Mesendoderm (in vitro differentiated cells): ENCODE measurements around the gene DUSP10.

Experiments used
- DNase-seq: peaks from one replicate; pipeline ENCODE4 v3.0.0; 2013
- H2AK5ac ChIP-seq: 2 replicates; pipeline ENCODE4 v1.6.1; 2013; ENCODE audit warnings: low read length, inconsistent platforms
- H2BK120ac ChIP-seq: 2 replicates; pipeline ENCODE4 v1.6.1; 2013; ENCODE audit warnings: low read depth, mild to moderate bottlenecking, low read length, moderate library complexity, mixed read lengths
- H2BK15ac ChIP-seq: replicated peaks from 2 replicates; pipeline ENCODE4 v1.6.1; 2013; ENCODE audit warnings: low read depth, mild to moderate bottlenecking, moderate library complexity
- H2BK5ac ChIP-seq: 2 replicates; pipeline ENCODE4 v1.6.1; 2013; ENCODE audit warnings: low read length, inconsistent platforms
- H3K18ac ChIP-seq: 2 replicates; pipeline ENCODE4 v1.6.1; 2013; ENCODE audit warnings: mild to moderate bottlenecking, low read length, mixed read lengths
- H3K23ac ChIP-seq: one replicate; pipeline ENCODE4 v1.6.1; 2013; ENCODE audit warnings: low read length
- H3K27ac ChIP-seq: 2 replicates; pipeline ENCODE4 v1.5.1; 2013; ENCODE audit warnings: low read depth, mild to moderate bottlenecking, inconsistent platforms, low read length, moderate library complexity
- H3K27me3 ChIP-seq: 2 replicates; pipeline ENCODE4 v1.6.1; 2013; ENCODE audit warnings: low read length, control low read depth, mild to moderate bottlenecking, inconsistent platforms; ENCODE audit not compliant: insufficient read depth, poor library complexity
- H3K36me3 ChIP-seq: 2 replicates; pipeline ENCODE4 v1.6.1; 2013; ENCODE audit warnings: low read length, inconsistent platforms; ENCODE audit not compliant: control insufficient read depth, insufficient read depth
- H3K4ac ChIP-seq: one replicate; pipeline ENCODE4 v1.6.1; 2013; ENCODE audit warnings: low read depth, mild to moderate bottlenecking, low read length, moderate library complexity
- H3K4me1 ChIP-seq: 2 replicates; pipeline ENCODE4 v1.6.1; 2013; ENCODE audit warnings: low read depth, low read length, inconsistent platforms; ENCODE audit not compliant: control insufficient read depth
- H3K4me2 ChIP-seq: 2 replicates; pipeline ENCODE4 v1.6.1; 2013; ENCODE audit warnings: low read length
- H3K4me3 ChIP-seq: 2 replicates; pipeline ENCODE4 v1.5.1; 2013; ENCODE audit warnings: mild to moderate bottlenecking, low read length
- H3K56ac ChIP-seq: one replicate; pipeline ENCODE4 v1.6.1; 2013; ENCODE audit warnings: low read length
- H3K79me1 ChIP-seq: 2 replicates; pipeline ENCODE4 v1.6.1; 2013; ENCODE audit warnings: low read length, inconsistent platforms
- H3K79me2 ChIP-seq: 2 replicates; pipeline ENCODE4 v1.6.1; 2013; ENCODE audit warnings: mild to moderate bottlenecking, low read length; ENCODE audit not compliant: control insufficient read depth, insufficient read depth
- H3K9ac ChIP-seq: 2 replicates; pipeline ENCODE4 v1.6.1; 2013; ENCODE audit warnings: low read length, inconsistent platforms
- H4K5ac ChIP-seq: one replicate; pipeline ENCODE4 v1.6.1; 2013; ENCODE audit warnings: low read length
- H4K8ac ChIP-seq: one replicate; pipeline ENCODE4 v1.6.1; 2013; ENCODE audit warnings: low read depth, mild to moderate bottlenecking, control low read depth, low read length, moderate library complexity
- WGBS: extraction: QIAGEN DNeasy Blood & Tissue Kit; methylation state at CpG from one replicate; pipeline ENCODE4 v1.1.7; 2013; ENCODE audit warnings: low lambda C conversion rate, missing lambda C conversion rate; ENCODE audit not compliant: insufficient coverage; ENCODE audit errors: extremely low coverage; 5-methylcytosine and 5-hydroxymethylcytosine counted together

DUSP10 gene

DNA sequence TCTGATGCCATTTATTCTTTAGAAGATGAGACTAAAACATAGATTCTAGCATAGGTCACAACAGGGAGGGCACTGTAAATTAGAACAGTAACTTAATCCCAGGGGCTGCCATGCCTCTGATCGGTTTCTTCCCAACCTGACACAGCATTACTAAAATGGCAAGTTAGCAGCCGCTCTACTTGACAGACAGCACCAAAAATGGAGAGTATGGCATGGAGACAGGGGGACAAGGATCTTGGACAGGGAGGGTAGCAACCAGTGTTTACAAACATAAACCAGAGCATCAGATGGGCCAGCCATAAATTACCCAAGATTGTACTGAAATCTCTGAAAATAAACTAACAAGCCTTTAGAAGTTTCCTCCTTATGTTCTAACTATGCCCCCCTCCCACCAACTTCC is 5.9 kb downstream of the DUSP10 start:
- H3K18ac ChIP-seq, result no peak overlapping the region
- WGBS, result no CpG with 5 or more reads among the region's 2 CpGs
- H3K79me2 ChIP-seq, result peaks cover 41% of the 10 kb centered on the region
- no peak overlapping the region for H2AK5ac ChIP-seq
- peaks cover 38% of the 10 kb centered on the region for H3K79me1 ChIP-seq
- no peak overlapping the region for H3K4me3 ChIP-seq
- no peak overlapping the region for H2BK5ac ChIP-seq
- H3K23ac ChIP-seq, result no peak overlapping the region
- H4K5ac ChIP-seq, result no peak overlapping the region
- no peak overlapping the region for H4K8ac ChIP-seq
- H3K4me1 ChIP-seq, result peaks cover 2% of the 10 kb centered on the region
- no peak overlapping the region for H2BK120ac ChIP-seq
- H3K27me3 ChIP-seq, result no peaks in the 10 kb centered on the region
- H3K56ac ChIP-seq, result no peak overlapping the region
- no peak overlapping the region for H3K4me2 ChIP-seq
- H2BK15ac ChIP-seq, result no peak overlapping the region
- no peak overlapping the region for H3K9ac ChIP-seq
- H3K4ac ChIP-seq, result no peak overlapping the region
- no peak overlapping the region for H3K27ac ChIP-seq
- H3K36me3 ChIP-seq, result no peaks in the 10 kb centered on the region
- no peak for DNase-seq

DNA sequence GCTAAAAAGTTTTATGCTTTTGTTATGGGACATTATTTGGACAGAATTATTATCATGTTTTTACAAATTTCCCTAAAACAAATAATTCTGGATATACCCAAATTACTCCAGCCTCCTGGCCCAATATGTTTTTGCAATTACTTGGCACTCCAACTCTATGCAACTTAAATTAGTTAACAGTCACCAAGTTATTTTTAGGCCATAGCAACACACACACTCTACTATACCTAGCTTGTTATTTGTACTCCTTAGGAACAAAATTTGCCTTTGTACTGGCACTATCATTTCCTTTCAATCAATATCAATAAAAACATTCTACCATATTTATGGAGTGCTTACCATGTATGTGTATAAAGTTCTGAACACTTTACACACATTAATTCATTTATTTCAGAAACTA is 7.7 kb downstream of the DUSP10 start:
- Histone ChIP-seq H3K18ac (no peak overlapping the region), H3K9ac (no peak overlapping the region), H4K8ac (no peak overlapping the region), H2BK120ac (no peak overlapping the region), H3K56ac (no peak overlapping the region), H3K4me3 (no peak overlapping the region), H3K4me1 (no peaks in the 10 kb centered on the region), H3K23ac (no peak overlapping the region), H4K5ac (no peak overlapping the region), H3K79me2 (peaks cover 25% of the 10 kb centered on the region), H2AK5ac (no peak overlapping the region), H2BK15ac (no peak overlapping the region), H3K27me3 (no peaks in the 10 kb centered on the region), H3K36me3 (no peaks in the 10 kb centered on the region), H2BK5ac (no peak overlapping the region), H3K4ac (no peak overlapping the region), H3K27ac (no peak overlapping the region), H3K4me2 (no peak overlapping the region), H3K79me1 (peaks cover 27% of the 10 kb centered on the region)
- DNase-seq, result no peak

- H3K56ac ChIP-seq, result no peak overlapping the region
- no peak overlapping the region for H2AK5ac ChIP-seq
- H2BK120ac ChIP-seq, result no peak overlapping the region
- no peak overlapping the region for H4K8ac ChIP-seq
- H2BK5ac ChIP-seq, result no peak overlapping the region
- H3K36me3 ChIP-seq, result no peaks in the 10 kb centered on the region
- no peak overlapping the region for H3K4me2 ChIP-seq
- DNase-seq, result no peak
- H4K5ac ChIP-seq, result no peak overlapping the region
- peaks cover 13% of the 10 kb centered on the region for H3K79me2 ChIP-seq
- H2BK15ac ChIP-seq, result no peak overlapping the region
- no peak overlapping the region for H3K4ac ChIP-seq
- no peak overlapping the region for H3K9ac ChIP-seq
- no peak overlapping the region for H3K23ac ChIP-seq
- no peak overlapping the region for H3K27ac ChIP-seq
- no peaks in the 10 kb centered on the region for H3K27me3 ChIP-seq
- H3K4me3 ChIP-seq, result no peak overlapping the region
- H3K4me1 ChIP-seq, result no peaks in the 10 kb centered on the region
- peaks cover 15% of the 10 kb centered on the region for H3K79me1 ChIP-seq
- H3K18ac ChIP-seq, result no peak overlapping the region
Observed at GRCh38 chr1:221732052-221732451, 9.8 kb downstream of the DUSP10 start.

DNA sequence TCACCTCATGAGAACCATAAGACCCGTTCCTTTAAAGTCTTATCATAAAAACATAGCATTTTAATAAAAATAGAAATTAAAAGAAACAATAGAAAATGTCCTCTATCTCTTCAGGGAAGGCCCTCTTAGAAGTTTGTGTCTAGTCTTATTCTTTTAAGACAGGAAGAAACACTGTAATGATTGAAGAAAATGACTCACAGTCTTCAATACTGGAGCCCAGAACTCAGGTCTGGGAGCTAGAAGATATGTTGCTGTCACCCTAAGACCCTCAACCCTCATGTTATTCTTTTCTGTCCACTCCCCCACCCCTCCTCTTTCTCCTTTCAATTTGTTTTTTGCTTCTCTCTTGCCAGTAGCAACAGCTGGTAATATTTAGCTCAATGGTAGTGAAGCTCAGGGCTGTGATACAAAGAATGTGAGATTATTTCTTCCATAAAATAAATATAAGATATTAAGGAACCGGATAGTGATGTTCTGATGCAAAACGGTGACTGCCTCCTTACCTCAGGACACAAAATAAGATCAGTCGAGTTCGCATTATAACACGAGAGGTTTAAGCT is 12.0 kb downstream of the DUSP10 start:
- peaks cover 8% of the 10 kb centered on the region for H3K79me1 ChIP-seq
- no peaks in the 10 kb centered on the region for H3K27me3 ChIP-seq
- peaks cover 3% of the 10 kb centered on the region for H3K79me2 ChIP-seq
- WGBS, result no CpG with 5 or more reads among the region's 6 CpGs
- DNase-seq, result no peak
- H3K9ac ChIP-seq, result no peak overlapping the region
- H3K27ac ChIP-seq, result no peak overlapping the region
- H4K5ac ChIP-seq, result no peak overlapping the region
- H2BK5ac ChIP-seq, result no peak overlapping the region
- no peak overlapping the region for H3K23ac ChIP-seq
- no peak overlapping the region for H2BK15ac ChIP-seq
- H3K4me1 ChIP-seq, result no peaks in the 10 kb centered on the region
- H3K36me3 ChIP-seq, result no peaks in the 10 kb centered on the region
- no peak overlapping the region for H3K4me3 ChIP-seq
- no peak overlapping the region for H3K56ac ChIP-seq
- no peak overlapping the region for H3K18ac ChIP-seq
- no peak overlapping the region for H3K4me2 ChIP-seq
- H2BK120ac ChIP-seq, result no peak overlapping the region
- H2AK5ac ChIP-seq, result no peak overlapping the region
- no peak overlapping the region for H4K8ac ChIP-seq
- no peak overlapping the region for H3K4ac ChIP-seq

- H3K56ac ChIP-seq, result no peak overlapping the region
- no peak overlapping the region for H2BK120ac ChIP-seq
- no peaks in the 10 kb centered on the region for H3K79me2 ChIP-seq
- H3K4me3 ChIP-seq, result no peak overlapping the region
- no peak overlapping the region for H3K23ac ChIP-seq
- DNase-seq, result no peak
- H3K27ac ChIP-seq, result no peak overlapping the region
- H3K9ac ChIP-seq, result no peak overlapping the region
- H3K4me2 ChIP-seq, result no peak overlapping the region
- no peak overlapping the region for H3K18ac ChIP-seq
- no peak overlapping the region for H2BK15ac ChIP-seq
- no CpG with 5 or more reads among the region's 1 CpG for WGBS
- H3K4me1 ChIP-seq, result no peaks in the 10 kb centered on the region
- H3K27me3 ChIP-seq, result no peaks in the 10 kb centered on the region
- no peak overlapping the region for H4K5ac ChIP-seq
- no peaks in the 10 kb centered on the region for H3K36me3 ChIP-seq
- no peak overlapping the region for H2AK5ac ChIP-seq
- H4K8ac ChIP-seq, result no peak overlapping the region
- H3K4ac ChIP-seq, result no peak overlapping the region
- no peak overlapping the region for H2BK5ac ChIP-seq
- peaks cover 10% of the 10 kb centered on the region for H3K79me1 ChIP-seq
Observed at GRCh38 chr1:221728037-221728505, 13.8 kb downstream of the DUSP10 start.
